HG03175 (cell line): ENCODE data around the gene TNFRSF6B.

ENCODE experiments used
- ATAC-seq: cut with Tn5 transposase; IDR thresholded peaks from one replicate; pipeline ENCODE4 v1.9.1; 2021; ENCODE audit warnings: mild to moderate bottlenecking, moderate library complexity; ENCODE audit not compliant: unreplicated experiment

Gene TNFRSF6B

GRCh38 chr20:63682384-63683139 is 13.9 kb upstream of the TNFRSF6B start:
- no peak for ATAC-seq

- no peak for ATAC-seq
Observed at GRCh38 chr20:63685269-63686026, 11.0 kb upstream of the TNFRSF6B start.

GRCh38 chr20:63686094-63686491 is 10.4 kb upstream of the TNFRSF6B start:
- no peak for ATAC-seq

- ATAC-seq = no peak
Observed at GRCh38 chr20:63686492-63687321, 9.7 kb upstream of the TNFRSF6B start.

- ATAC-seq = no peak
Observed at GRCh38 chr20:63687419-63688178, 8.9 kb upstream of the TNFRSF6B start.

GRCh38 chr20:63688228-63689045 is 8.0 kb upstream of the TNFRSF6B start:
- no peak for ATAC-seq

GRCh38 chr20:63689046-63690002 is 7.1 kb upstream of the TNFRSF6B start:
- ATAC-seq = no peak

- ATAC-seq = no peak
Observed at GRCh38 chr20:63690003-63690897, 6.2 kb upstream of the TNFRSF6B start.

- ATAC-seq = no peak
Observed at GRCh38 chr20:63690898-63691710, 5.3 kb upstream of the TNFRSF6B start.

GRCh38 chr20:63691711-63692435 is 4.6 kb upstream of the TNFRSF6B start:
- no peak for ATAC-seq

- no peak for ATAC-seq
Observed at GRCh38 chr20:63692436-63693082, 3.9 kb upstream of the TNFRSF6B start.

- no peak for ATAC-seq
Observed at GRCh38 chr20:63693083-63693732, 3.2 kb upstream of the TNFRSF6B start.

GRCh38 chr20:63693733-63694583 is 2.5 kb upstream of the TNFRSF6B start:
- ATAC-seq = no peak
